ENCODE results near the gene ZYG11B.
"Not testable (repeated sequence)": the region's sequence is repeated elsewhere in the genome, so short reads cannot be mapped to it uniquely, and the experiment has no call there.

ZYG11B gene

DNA sequence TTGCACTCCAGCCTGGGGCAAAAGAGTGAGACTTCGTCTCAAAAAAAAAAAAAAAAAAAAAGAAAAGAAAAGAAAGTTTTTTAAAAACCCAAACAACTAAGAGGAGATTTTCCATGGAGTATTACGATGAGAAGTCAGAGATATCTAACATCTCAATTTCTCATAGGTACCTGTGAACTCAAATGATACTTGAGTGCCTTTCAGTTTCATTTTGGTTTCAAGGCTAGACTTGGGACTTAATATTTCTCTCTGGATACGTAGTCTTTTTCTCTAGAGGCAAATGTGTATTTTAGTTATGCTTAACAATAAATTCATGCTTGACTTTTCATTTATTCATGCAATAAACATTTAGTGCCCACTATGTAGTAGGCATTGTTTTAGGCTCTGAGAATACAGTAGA, 15.0 kb downstream of the ZYG11B start:
- TF ChIP-seq, protein P1, sequence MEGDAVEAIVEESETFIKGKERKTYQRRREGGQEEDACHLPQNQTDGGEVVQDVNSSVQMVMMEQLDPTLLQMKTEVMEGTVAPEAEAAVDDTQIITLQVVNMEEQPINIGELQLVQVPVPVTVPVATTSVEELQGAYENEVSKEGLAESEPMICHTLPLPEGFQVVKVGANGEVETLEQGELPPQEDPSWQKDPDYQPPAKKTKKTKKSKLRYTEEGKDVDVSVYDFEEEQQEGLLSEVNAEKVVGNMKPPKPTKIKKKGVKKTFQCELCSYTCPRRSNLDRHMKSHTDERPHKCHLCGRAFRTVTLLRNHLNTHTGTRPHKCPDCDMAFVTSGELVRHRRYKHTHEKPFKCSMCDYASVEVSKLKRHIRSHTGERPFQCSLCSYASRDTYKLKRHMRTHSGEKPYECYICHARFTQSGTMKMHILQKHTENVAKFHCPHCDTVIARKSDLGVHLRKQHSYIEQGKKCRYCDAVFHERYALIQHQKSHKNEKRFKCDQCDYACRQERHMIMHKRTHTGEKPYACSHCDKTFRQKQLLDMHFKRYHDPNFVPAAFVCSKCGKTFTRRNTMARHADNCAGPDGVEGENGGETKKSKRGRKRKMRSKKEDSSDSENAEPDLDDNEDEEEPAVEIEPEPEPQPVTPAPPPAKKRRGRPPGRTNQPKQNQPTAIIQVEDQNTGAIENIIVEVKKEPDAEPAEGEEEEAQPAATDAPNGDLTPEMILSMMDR (conservative IDR thresholded peaks at IDR 0.05; ENCODE audit: control insufficient read depth, insufficient read depth, low read depth, low read length): no peak
- no peak for DNase-seq (ENCODE audit: low read depth)
- no peak overlapping the region for H3K4me3 ChIP-seq (ENCODE audit: control insufficient read depth, low read depth, low read length)

DNA sequence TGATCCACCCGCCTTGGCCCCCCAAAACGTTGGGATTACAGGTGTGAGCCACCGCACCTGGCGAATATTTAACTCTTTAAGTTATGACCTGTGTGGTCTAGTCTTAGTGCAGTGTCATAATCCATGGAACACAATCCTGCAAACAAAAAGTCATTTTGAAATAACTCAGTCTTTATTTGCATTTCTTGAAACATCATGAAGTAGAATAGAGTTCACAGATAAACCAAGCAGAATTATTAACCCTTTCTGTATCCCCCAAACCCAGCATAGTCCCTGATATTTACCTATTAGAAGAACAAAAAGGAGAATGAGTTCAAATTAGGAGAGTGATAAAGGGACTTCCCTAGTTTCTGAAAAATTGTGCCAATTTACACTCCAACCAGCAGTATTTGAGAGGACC, 19.9 kb downstream of the ZYG11B start:
- TF ChIP-seq, protein P1 (conservative IDR thresholded peaks at IDR 0.05; ENCODE audit: control insufficient read depth, insufficient read depth, low read depth, low read length): no peak

DNA sequence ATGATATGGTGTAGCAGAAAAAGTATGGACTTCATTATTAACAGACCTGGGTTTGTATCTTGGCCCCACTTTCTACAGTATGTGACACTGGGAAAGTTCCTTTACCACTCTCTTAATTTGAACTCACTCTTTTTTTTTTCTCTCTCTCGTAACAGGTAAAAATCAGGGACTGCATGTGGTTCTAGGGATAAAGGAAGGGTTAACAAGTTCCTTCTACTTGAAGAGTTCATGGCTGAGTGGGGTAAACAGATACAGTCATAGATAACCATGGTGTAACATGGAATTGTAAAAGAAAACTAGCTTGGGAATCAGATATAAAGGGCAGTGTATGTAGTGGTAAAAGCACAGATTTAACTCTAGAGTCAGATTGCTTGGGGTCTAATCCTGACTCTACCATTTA, 21.2 kb downstream of the ZYG11B start:
- TF ChIP-seq, protein P1 (conservative IDR thresholded peaks at IDR 0.05; ENCODE audit: control insufficient read depth, insufficient read depth, low read depth, low read length): no peak
- H3K4me3 ChIP-seq (ENCODE audit: control insufficient read depth, low read depth, low read length): no peak overlapping the region
- DNase-seq (ENCODE audit: low read depth): no peak

More for the DNA sequence above, 19.9 kb downstream of the ZYG11B start:
- no peak for DNase-seq (ENCODE audit: low read depth)
- H3K4me3 ChIP-seq (ENCODE audit: control insufficient read depth, low read depth, low read length): no peak overlapping the region

- DNase-seq (ENCODE audit: low read depth): no peak
- TF ChIP-seq, protein P1 (conservative IDR thresholded peaks at IDR 0.05; ENCODE audit: control insufficient read depth, insufficient read depth, low read depth, low read length): no peak
- no peak overlapping the region for H3K4me3 ChIP-seq (ENCODE audit: control insufficient read depth, low read depth, low read length)
Measured at GRCh38 chr1:52748119-52748518, 21.9 kb downstream of the ZYG11B start.

DNA sequence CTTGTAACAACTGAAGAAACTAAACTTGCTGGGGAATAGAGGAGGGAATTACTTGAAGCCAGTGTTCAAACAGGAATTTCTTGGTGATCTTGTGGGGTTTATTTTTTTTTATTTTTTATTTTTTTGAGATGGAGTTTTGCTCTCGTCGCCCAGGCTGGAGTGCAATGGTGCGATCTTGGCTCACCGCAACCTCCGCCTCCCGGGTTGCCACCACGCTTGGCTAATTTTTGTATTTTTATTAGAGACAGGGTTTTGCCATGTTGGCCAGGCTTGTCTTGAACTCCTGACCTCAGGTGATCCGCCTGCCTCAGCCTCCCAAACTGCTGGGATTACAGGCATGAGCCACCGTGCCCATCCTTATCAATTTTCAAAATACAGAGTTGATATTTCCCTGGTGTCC, 23.2 kb downstream of the ZYG11B start:
- DNase-seq (ENCODE audit: low read depth); H3K4me3 ChIP-seq (ENCODE audit: control insufficient read depth, low read depth, low read length): not testable (repeated sequence)

- DNase-seq (ENCODE audit: low read depth); H3K4me3 ChIP-seq (ENCODE audit: control insufficient read depth, low read depth, low read length): not testable (repeated sequence)
Measured at GRCh38 chr1:52750139-52750538, 23.9 kb downstream of the ZYG11B start.

GRCh38 chr1:52751589-52752483, 25.6 kb downstream of the ZYG11B start:
- TF ChIP-seq, protein P1 (conservative IDR thresholded peaks at IDR 0.05; ENCODE audit: control insufficient read depth, insufficient read depth, low read depth, low read length): no peak
- DNase-seq (ENCODE audit: low read depth): no peak
- no peak overlapping the region for H3K4me3 ChIP-seq (ENCODE audit: control insufficient read depth, low read depth, low read length)

DNA sequence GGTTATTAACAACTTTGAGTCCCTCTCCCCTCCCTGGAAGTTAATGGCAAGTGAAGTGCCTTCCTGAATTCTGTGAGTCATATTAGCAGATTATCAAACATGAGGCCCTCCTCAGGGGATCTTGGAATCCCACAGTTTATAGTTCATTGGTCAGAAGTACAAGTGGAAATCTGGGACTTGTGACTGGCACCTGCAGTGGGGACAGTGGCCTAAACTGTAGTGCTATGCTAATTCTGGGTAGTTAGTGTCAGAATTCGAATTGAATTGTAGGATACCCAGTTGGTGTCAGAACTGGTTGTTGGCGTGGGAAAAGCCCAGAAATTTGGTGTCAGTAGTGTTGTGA, 26.2 kb downstream of the ZYG11B start:
- DNase-seq (ENCODE audit: low read depth): no peak
- TF ChIP-seq, protein P1 (conservative IDR thresholded peaks at IDR 0.05; ENCODE audit: control insufficient read depth, insufficient read depth, low read depth, low read length): no peak
- no peak overlapping the region for H3K4me3 ChIP-seq (ENCODE audit: control insufficient read depth, low read depth, low read length)

Data from fibroblast of mammary gland (primary cell).